D341Med (cell line): ENCODE data around the gene ANKFN1.

Source experiments
- DNase-seq: peaks from one replicate; pipeline ENCODE4 v3.0.0; 2012; ENCODE audit warnings: low spot score

Gene ANKFN1

DNA sequence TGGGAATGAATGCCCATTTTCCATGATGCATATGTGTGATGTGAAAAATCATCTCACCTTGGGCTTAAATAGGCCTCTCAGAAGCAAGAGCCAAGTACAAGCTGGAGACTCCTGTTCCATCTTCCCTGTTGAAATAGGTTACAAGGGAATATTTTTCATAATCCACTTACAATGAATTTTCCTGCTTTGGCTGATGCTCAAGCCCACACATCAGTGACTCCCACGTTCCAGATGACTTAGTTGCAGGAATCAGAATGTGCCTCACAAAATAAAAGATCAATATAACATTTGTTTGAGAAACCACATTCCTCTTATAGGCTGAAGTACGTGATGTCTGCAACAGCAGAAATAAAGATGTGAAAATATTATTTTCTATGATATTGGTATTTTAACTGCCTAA, 24.1 kb downstream of the ANKFN1 start:
- DNase-seq: no peak

DNA sequence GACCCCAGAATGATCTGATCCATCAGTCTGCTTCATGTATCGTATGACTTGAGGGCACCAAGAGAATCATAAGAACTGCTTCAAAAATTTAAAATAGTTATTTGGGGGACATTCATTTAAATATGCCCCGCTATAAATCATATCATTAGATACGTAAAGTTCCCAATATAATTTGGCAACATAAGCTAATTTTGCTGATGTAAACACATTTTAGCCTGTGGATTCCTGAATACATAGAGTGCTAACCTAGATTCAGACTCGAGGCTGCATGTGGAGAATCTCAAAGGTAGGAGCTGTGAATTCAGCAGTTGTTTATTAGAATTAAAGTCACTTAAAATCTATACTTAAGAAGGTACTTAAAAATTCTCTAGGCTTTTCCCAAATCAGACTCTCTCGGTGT, 24.9 kb downstream of the ANKFN1 start:
- DNase-seq: no peak

DNA sequence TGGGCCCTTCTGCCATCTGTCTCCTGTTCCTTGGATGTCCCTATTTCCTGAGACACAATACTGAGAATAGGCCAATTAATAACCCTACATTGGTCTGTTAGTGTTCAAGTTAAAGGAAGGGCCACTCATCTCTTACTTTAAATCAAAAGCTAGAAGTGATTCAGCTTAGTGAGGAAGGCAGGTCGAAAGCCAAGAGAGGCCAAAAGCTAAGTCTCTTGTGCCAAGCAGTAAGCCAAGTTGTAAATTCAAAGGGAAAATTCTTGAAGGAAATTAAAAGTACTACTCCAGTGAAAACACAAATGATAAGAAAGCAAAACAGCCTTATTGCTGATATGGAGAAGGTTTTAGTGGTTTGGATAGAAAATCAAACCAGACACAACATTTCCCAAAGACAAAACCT, 28.8 kb downstream of the ANKFN1 start:
- DNase-seq: no peak

DNA sequence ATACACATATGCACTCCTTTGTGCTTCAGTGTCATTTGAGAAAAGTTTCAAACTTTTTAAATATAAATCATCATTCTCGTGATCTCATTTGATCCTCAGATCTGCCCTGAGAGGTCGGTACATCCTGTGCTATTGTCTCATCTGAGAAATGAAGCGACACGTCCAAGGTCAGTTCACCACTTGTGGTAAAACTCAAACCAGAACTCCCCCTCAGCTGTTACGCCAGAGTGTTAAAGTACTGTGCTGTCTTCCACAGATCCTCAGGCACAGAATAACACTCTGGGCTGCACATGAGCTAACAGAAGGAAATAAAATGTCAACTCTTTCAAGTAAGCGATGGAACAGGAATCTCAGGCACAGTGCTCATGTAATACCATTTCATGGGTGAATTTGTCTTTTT, 31.4 kb downstream of the ANKFN1 start:
- DNase-seq: no peak

DNA sequence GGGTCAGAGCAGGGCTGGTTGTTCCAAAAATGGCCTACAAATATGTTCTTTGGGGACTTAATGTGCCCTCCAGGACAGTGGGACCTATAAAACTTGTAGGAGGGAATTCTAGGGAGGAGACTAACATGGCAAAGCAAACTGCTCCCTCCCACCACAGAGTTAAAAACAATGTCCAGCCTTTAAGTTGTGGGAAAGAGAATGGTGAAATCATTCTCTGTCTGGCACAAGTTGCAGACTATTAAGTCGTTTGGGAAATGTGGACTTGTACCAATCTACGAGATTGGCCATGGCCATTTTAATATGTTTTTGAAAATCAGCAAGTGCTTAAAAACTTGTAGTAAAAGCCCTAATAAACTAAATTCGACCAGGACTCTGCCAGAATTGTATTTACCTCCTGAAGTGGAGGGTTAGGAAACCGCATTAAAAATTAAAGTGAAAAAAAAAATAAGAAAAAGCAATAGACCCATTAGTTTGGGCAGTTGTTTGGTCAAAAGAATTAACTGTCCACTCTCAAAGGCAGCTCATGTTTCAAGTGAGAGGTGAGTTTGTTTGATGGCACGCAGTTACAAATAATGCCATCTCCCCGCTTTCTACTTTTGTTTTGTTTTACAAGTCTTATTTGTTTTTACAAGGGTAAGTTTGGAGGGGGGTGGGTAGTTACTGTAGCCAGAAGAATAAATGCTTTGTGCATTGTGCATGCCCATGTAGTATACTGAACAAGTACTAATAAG, 32.4 kb downstream of the ANKFN1 start:
- no peak for DNase-seq

DNA sequence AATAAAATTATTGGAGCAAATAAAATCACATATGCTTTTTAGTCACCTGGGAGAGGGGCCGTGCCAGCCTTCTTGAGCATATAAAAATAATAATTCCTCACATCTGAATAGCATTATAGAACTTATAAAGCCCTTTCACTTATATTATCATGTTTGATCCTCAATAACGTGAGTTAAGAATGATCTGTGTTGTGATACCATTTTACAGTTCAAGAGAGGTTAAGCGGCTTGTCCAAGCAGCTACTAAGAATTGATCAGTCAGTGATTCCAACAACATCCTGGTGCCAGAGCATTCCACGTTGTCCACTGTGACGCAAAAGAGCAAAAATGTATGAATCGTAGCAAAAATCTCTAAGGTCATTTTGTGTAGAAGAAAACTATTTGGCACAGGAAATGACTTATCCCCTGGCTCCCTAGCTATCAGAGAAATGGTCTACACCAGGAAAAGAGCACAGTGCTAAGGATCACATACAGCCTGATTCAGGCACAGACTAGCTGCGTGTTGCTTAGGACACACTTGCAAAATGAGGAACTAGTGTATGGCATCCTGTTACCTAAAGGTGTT, 33.0 kb downstream of the ANKFN1 start:
- no peak for DNase-seq

GRCh38 chr17:56203430-56203829, 50.2 kb downstream of the ANKFN1 start:
- no peak for DNase-seq

DNA sequence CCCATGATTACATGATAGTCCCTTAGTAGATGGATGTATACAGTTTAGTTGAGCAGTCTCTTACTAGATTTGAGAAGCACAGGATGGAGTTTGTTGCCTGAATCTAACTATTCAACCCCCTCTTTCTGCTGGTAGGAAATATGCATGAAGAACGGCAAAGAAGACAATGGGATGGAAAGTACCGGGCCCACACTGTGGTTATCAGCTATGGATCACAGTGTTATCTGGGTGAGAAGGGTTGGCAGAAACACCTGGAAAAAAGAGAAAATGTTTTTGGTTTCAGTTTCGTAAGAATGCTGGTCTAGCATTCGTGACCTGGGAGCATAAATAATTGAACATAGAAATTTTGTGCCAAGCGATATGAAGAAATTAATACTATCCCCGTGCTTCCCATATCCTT, 53.1 kb downstream of the ANKFN1 start:
- DNase-seq: no peak

DNA sequence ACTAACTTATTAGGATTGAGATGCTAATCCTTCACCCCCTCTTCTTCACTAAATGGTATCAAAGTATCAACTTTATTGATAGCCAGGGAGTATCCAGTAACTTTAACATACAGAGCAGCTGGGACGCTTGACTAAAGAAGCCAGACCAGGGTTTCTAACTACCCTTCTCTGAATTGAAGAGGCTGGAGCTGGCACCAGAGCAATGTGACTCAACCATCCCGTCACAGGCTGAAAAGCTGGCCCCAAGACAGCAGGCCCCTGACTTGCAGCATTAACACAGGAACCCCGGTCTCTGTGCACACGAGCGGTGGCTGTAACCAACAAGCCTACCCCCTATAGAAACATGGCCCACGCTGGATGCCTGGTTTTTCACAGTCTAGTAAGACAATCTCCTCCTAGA, 59.8 kb downstream of the ANKFN1 start:
- no peak for DNase-seq

DNA sequence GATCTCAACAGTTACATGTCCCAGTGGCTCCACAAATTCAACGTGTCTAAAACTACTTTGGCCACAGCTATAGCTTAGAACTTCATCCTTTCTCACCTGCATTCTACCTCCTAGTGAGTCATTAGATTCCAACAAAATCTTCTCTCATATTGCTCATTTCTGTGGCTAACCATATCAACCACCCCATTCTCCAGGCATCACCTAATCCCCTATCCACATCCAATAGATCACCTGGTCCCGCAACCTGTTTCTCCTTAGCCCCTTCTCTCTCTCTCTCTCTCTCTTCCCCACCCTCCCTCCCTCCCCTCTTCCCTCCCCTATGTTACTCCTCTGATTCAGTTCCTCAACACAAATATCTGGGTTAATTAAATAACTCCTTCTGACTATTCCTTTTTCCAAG, 64.6 kb downstream of the ANKFN1 start:
- no peak for DNase-seq

DNA sequence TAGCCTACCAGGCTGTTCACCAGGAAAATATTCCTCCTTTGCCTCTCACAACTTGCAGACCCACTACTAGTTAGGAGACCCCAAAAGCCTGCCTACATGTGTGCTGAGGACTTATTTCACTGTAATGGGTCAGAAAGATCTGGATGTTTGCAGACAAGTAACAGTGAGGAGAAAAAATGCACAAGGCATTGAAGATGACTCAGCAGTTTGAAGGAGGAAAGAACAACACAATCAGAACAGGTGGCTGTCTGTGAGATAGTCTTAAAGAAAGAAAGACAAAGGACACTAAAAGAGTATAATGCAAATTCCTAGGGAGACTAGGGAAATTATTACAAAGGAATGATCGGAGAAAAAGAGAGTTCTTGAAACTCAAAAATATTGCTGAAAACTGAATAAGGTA, 69.0 kb downstream of the ANKFN1 start:
- DNase-seq: no peak

DNA sequence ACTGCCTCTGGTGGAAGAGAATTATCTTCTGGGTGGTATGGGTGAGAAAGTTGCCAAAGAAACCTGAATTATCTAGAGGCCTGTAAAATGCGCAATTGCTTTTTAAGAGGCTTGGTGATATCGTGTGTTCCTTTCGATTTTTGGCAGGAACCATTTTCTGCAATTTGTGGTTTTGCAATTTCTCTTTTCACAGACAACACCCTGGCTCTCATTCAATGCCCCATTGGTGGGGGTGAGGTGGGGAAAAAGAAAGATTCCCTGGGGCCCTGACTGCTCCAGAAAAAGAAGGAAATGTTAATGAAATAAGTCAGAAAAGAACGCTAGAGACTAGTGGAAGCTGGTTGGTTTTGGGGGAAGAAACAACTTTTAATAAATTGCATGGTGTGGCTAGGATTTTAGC, 77.4 kb downstream of the ANKFN1 start:
- DNase-seq: no peak

GRCh38 chr17:56231252-56231651, 78.0 kb downstream of the ANKFN1 start:
- no peak for DNase-seq

- DNase-seq: no peak
Measured at GRCh38 chr17:56231693-56232092, 78.4 kb downstream of the ANKFN1 start.

DNA sequence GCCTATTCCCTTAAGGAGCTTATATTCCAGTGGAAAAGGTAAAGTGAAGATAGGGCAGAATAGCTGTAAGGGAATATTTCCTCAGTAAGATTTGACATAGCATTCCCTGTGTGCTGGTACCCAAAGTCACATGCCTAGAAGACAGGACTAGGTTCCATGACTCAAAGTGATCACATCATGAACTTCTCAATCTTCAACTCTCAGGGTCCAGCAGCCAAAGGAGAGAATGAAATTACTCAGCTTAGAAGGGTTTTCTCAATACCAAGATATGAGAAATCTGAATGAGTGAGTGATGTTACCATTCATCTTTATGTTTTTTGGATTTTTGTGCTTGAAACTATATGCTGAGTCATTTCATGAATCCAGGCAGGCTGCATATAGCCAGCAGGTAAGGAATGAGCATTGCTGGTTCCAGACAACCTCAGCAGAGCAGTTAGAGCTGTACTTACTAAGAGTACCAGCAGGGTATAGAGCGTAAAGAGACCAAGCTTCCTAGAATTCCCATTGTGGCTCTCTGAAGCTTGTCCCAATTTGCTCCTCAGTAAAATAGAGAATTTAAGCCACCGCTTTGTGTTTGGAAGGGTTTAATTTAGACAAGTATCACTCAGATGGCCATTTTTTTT, 91.1 kb downstream of the ANKFN1 start:
- no peak for DNase-seq

DNA sequence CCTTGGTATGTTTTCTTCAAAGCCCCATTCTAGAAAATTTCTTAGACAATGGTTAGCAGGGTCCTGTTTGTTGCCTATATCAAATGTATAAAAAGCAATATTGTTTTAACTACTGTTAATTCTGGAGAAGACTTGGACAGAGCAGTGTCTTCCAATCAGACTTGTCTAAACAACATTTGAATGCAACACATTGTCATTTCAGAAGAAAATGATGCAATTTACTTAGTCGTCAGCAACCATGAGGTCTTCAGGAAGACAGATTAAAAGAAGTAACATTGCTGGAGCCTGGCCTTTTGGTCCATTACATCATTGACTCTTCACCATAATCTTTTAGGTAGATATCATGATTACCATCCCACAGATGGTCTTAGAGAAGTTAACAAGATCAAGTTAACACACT, 94.5 kb downstream of the ANKFN1 start:
- no peak for DNase-seq

DNA sequence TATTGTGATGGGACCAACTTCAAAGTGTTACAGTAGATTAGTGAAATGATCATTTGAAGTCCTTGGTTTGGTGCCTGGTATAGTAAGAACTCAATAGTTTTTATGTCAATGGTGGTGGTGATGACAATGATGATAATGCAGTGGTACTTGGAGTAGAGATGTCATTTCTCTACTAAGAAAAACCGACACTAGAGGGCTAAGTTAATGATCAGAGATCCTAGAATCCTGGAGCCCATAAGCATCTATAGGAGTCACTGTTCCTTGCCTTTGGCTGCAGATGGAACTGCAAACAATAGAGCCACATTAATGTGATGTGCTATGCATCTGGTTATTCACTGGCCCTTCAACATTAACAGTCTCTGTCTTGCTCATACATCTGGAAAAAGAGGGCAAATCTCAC, 103.8 kb downstream of the ANKFN1 start:
- DNase-seq: no peak

GRCh38 chr17:56260376-56261002, 107.2 kb downstream of the ANKFN1 start:
- DNase-seq: no peak

GRCh38 chr17:56262803-56263202, 109.5 kb downstream of the ANKFN1 start:
- no peak for DNase-seq

DNA sequence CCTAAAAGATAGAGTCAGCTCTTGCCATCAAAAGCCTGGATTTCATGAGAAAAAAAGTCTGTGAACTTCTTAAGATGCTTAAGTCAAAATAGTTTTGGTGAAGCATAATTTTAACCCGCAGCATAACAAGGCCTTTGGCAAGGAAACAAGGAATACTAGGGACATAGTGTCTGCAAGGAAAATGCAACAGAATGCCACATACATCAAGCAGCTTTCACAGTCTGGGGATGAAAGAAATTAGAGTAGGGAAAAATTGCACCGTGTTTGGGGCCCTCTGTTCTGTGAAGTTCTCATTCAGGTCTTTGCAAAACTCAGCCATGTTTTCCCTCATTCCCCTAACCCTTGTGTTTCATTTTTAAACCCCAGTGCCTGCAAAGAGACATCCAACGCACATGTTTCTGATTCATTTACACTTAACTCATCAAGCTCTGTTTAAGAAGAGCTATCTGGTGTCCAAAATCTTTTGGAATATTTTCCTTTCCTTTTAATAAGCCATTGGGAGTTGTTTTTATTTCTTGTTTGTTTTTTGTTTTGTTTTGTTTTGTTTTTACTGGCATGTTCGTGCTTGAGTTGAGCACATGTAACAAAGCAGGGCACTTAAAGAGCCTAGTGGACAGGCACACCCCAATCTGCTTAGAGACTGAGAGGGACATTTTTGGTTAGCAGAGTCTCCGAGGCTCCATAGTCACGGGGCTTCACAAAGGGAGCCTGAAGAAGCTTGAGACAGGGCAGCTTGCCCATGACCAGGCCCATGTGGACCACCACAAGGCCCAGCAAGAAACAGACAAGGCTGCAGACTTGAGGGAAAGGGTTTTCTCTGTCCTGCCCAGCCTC, 116.5 kb downstream of the ANKFN1 start:
- no peak for DNase-seq

- DNase-seq: no peak
Measured at GRCh38 chr17:56274491-56274890, 121.2 kb downstream of the ANKFN1 start.

GRCh38 chr17:56284482-56284881, 131.2 kb downstream of the ANKFN1 start:
- DNase-seq: no peak
